Fibroblast of lung (primary cell): ENCODE results near the gene GDF9.

Experiments used
- CTCF ChIP-seq, 2 donors: IDR thresholded peaks in 1 of 2; conservative IDR thresholded peaks in 1 of 2; 1 replicate in 1 of 2; 2 replicates in 1 of 2; pipeline ENCODE4 v1.5.1; 2011 to 2012; ENCODE audit warnings: low read length in 2 of 2, control low read depth in 1 of 2, inconsistent platforms in 1 of 2, low read depth in 1 of 2, mild to moderate bottlenecking in 1 of 2
- EZH2 ChIP-seq: IDR thresholded peaks from 2 replicates; pipeline ENCODE4 v1.5.1; 2012; ENCODE audit warnings: low read length, control low read depth, mild to moderate bottlenecking; ENCODE audit errors: missing control alignments

- no peak for TF ChIP-seq CTCF (conservative IDR thresholded peaks at IDR 0.05 in 1 of 2, IDR thresholded peaks at IDR 0.05 in 1 of 2; ENCODE audit: low read depth in 1 of 2, low read length in 2 of 2)
- no peak for TF ChIP-seq EZH2
Observed at GRCh38 chr5:132898094-132898493, 31.8 kb upstream of the GDF9 start.
